GM12878 (cell line): ENCODE data around the gene MAST1. TPM values are rescaled to one million over a fixed set of nuclear protein-coding genes. Genes with fewer than 3 reads are reported as not detected.

Experiments used
- ASH2L ChIP-seq: fragments of 300-600, 200-600 bp; sonication (generic); IDR thresholded peaks from 2 replicates; pipeline ENCODE4 v1.6.1; 2017; ENCODE audit warnings: low read depth, mild to moderate bottlenecking, borderline replicate concordance
- ATF2 ChIP-seq: IDR thresholded peaks from 2 replicates; pipeline ENCODE4 v1.6.1; 2012; ENCODE audit warnings: low read length, inconsistent platforms
- JUND ChIP-seq: IDR thresholded peaks from 2 replicates; pipeline ENCODE4 v1.6.1; 2012; ENCODE audit warnings: low read depth, mild to moderate bottlenecking, low read length, improper control_type of control experiment, moderate library complexity
- MEF2A ChIP-seq: IDR thresholded peaks from 2 replicates; pipeline ENCODE4 v1.6.1; 2011; ENCODE audit warnings: low read depth, mild to moderate bottlenecking, low read length, moderate library complexity; ENCODE audit not compliant: insufficient read depth
- MXI1 ChIP-seq: fragments of 150-350 bp; IDR thresholded peaks from 2 replicates; pipeline ENCODE4 v1.6.1; 2011; ENCODE audit warnings: low read depth, mild to moderate bottlenecking, inconsistent platforms, low read length, improper control_type of control experiment
- MYC ChIP-seq: IDR thresholded peaks from 2 replicates; pipeline ENCODE4 v1.6.1; 2011; ENCODE audit warnings: mild to moderate bottlenecking, low read length, moderate library complexity, inconsistent platforms; ENCODE audit not compliant: insufficient read depth, insufficient replicate concordance, insufficient read length, severe bottlenecking
- NRF1 ChIP-seq: conservative IDR thresholded peaks from 2 replicates; pipeline ENCODE4 v1.6.1; 2011; ENCODE audit warnings: mild to moderate bottlenecking, low read depth, low read length, improper control_type of control experiment
- RB1 ChIP-seq: fragments of 450-650 bp; formaldehyde crosslinking; IDR thresholded peaks from 2 replicates; pipeline ENCODE4 v1.6.1; 2017; ENCODE audit warnings: mild to moderate bottlenecking, borderline replicate concordance
- RFX5 ChIP-seq: IDR thresholded peaks from 2 replicates; pipeline ENCODE4 v1.6.1; 2011; ENCODE audit warnings: low read depth, low read length, improper control_type of control experiment
- SIN3A ChIP-seq: IDR thresholded peaks from 2 replicates; pipeline ENCODE4 v1.6.1; 2012; ENCODE audit warnings: low read depth, low read length, improper control_type of control experiment
- SPI1 ChIP-seq: IDR thresholded peaks from 2 replicates; pipeline ENCODE4 v1.6.1; 2011; ENCODE audit warnings: low read depth, mild to moderate bottlenecking, low read length, moderate library complexity, borderline replicate concordance; ENCODE audit not compliant: insufficient read depth
- SREBF1 ChIP-seq: IDR thresholded peaks from 2 replicates; pipeline ENCODE4 v1.6.1; 2012; ENCODE audit warnings: mild to moderate bottlenecking, low read length
- SREBF2 ChIP-seq: IDR thresholded peaks from 2 replicates; pipeline ENCODE4 v1.6.1; 2012; ENCODE audit warnings: mild to moderate bottlenecking, low read length
- STAT1 ChIP-seq: fragments of 450-650 bp; conservative IDR thresholded peaks from 2 replicates; pipeline ENCODE4 v1.6.1; 2014; ENCODE audit warnings: antibody characterized with exemption, mild to moderate bottlenecking
- TARDBP ChIP-seq: IDR thresholded peaks from 2 replicates; pipeline ENCODE4 v1.6.1; 2016; ENCODE audit warnings: borderline replicate concordance
- polyA plus RNA-seq, 11 experiments: library from polyadenylated mRNA; depleted of rRNA in 4 of 11; unstranded in 6 of 11; stranded (reverse) in 5 of 11; fragments of >200 nt; fragmentation: Nextera tagmentation in 4 of 11; fragmentation: Illumina TruSeq in 1 of 11; extraction: Ambion mirVana in 4 of 11; extraction: Trizol in 1 of 11; gene quantifications; 1 replicate in 1 of 11; 2 replicates in 10 of 11; pipeline versions ENCODE4 v1.2.1 to v1.2.3, GENCODE V29; 2011 to 2016; ENCODE audit warnings: inconsistent platforms in 2 of 11, missing spikeins in 2 of 11, low read depth in 1 of 11
- total RNA-seq, 4 experiments: library from RNA; depleted of rRNA in 3 of 4; stranded (reverse); fragments of >200 nt in 3 of 4; fragmentation: Illumina TruSeq in 1 of 4; extraction: Trizol in 1 of 4; gene quantifications; 2 replicates each; pipeline versions ENCODE4 v1.2.1 to v1.2.3, GENCODE V29; 2013 to 2021
- TF ChIP-seq, protein P1 (sequence below): fragments of 450-650 bp; formaldehyde crosslinking; IDR thresholded peaks from 2 replicates; pipeline ENCODE4 v1.4.0; 2022; ENCODE audit warnings: mild to moderate bottlenecking, moderate library complexity
- TF ChIP-seq, protein P2 (sequence below): fragments of 450-650 bp; formaldehyde crosslinking; IDR thresholded peaks from 2 replicates; pipeline ENCODE4 v1.4.0; 2020; ENCODE audit warnings: mild to moderate bottlenecking, moderate library complexity
- TF ChIP-seq, protein P3 (sequence below): IDR thresholded peaks from 2 replicates; pipeline ENCODE4 v1.6.1; 2012; ENCODE audit warnings: low read depth, low read length, improper control_type of control experiment
- TF ChIP-seq, protein P4 (sequence below): fragments of 450-650 bp; IDR thresholded peaks from 2 replicates; pipeline ENCODE4 v1.6.1; 2017; ENCODE audit warnings: mild to moderate bottlenecking, low read depth, inconsistent platforms; ENCODE audit not compliant: poor library complexity, severe bottlenecking

MAST1 gene
- total and polyA plus RNA-seq, 10 of the 15 experiments (the other 5 are each of a cell fraction or from before 2014, with no cell fraction given): 0.08 to 0.79 (median 0.44) TPM; not detected in 1

GRCh38 chr19:12788682-12789097, 49.6 kb upstream of the MAST1 start (continued):
- TF ChIP-seq, protein P1, sequence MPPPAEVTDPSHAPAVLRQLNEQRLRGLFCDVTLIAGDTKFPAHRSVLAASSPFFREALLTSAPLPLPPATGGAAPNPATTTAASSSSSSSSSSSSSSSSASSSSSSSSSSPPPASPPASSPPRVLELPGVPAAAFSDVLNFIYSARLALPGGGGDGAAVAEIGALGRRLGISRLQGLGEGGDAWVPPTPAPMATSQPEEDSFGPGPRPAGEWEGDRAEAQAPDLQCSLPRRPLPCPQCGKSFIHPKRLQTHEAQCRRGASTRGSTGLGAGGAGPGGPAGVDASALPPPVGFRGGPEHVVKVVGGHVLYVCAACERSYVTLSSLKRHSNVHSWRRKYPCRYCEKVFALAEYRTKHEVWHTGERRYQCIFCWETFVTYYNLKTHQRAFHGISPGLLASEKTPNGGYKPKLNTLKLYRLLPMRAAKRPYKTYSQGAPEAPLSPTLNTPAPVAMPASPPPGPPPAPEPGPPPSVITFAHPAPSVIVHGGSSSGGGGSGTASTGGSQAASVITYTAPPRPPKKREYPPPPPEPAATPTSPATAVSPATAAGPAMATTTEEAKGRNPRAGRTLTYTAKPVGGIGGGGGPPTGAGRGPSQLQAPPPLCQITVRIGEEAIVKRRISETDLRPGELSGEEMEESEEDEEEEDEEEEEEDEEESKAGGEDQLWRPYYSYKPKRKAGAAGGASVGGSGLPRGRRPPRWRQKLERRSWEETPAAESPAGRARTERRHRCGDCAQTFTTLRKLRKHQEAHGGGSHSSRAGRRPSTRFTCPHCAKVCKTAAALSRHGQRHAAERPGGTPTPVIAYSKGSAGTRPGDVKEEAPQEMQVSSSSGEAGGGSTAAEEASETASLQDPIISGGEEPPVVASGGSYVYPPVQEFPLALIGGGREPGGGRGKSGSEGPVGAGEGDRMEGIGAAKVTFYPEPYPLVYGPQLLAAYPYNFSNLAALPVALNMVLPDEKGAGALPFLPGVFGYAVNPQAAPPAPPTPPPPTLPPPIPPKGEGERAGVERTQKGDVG (CRISPR knock-in tag): no peak
- TF ChIP-seq RB1 (0 out of 2 replicates have a peak, but pooled peaks have one; percentile 36), NRF1 (no peak), SREBF1 (no peak), RFX5 (no peak), JUND (no peak), ATF2 (no peak), TARDBP (no peak; the same call in 1 of the 2 replicates), MXI1 (peak; percentile 38; the same call in 1 of the 2 replicates), MEF2A (peak; percentile 77), SIN3A (0 out of 2 replicates have a peak, but pooled peaks have one; percentile 40), SPI1 (no peak), MYC (no peak), ASH2L (no peak), SREBF2 (no peak), STAT1 (no peak)
- TF ChIP-seq, protein P2, sequence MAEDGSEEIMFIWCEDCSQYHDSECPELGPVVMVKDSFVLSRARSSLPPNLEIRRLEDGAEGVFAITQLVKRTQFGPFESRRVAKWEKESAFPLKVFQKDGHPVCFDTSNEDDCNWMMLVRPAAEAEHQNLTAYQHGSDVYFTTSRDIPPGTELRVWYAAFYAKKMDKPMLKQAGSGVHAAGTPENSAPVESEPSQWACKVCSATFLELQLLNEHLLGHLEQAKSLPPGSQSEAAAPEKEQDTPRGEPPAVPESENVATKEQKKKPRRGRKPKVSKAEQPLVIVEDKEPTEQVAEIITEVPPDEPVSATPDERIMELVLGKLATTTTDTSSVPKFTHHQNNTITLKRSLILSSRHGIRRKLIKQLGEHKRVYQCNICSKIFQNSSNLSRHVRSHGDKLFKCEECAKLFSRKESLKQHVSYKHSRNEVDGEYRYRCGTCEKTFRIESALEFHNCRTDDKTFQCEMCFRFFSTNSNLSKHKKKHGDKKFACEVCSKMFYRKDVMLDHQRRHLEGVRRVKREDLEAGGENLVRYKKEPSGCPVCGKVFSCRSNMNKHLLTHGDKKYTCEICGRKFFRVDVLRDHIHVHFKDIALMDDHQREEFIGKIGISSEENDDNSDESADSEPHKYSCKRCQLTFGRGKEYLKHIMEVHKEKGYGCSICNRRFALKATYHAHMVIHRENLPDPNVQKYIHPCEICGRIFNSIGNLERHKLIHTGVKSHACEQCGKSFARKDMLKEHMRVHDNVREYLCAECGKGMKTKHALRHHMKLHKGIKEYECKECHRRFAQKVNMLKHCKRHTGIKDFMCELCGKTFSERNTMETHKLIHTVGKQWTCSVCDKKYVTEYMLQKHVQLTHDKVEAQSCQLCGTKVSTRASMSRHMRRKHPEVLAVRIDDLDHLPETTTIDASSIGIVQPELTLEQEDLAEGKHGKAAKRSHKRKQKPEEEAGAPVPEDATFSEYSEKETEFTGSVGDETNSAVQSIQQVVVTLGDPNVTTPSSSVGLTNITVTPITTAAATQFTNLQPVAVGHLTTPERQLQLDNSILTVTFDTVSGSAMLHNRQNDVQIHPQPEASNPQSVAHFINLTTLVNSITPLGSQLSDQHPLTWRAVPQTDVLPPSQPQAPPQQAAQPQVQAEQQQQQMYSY (CRISPR knock-in tag): no peak
- TF ChIP-seq, protein P3, sequence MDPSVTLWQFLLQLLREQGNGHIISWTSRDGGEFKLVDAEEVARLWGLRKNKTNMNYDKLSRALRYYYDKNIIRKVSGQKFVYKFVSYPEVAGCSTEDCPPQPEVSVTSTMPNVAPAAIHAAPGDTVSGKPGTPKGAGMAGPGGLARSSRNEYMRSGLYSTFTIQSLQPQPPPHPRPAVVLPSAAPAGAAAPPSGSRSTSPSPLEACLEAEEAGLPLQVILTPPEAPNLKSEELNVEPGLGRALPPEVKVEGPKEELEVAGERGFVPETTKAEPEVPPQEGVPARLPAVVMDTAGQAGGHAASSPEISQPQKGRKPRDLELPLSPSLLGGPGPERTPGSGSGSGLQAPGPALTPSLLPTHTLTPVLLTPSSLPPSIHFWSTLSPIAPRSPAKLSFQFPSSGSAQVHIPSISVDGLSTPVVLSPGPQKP: no peak
- TF ChIP-seq, protein P4, sequence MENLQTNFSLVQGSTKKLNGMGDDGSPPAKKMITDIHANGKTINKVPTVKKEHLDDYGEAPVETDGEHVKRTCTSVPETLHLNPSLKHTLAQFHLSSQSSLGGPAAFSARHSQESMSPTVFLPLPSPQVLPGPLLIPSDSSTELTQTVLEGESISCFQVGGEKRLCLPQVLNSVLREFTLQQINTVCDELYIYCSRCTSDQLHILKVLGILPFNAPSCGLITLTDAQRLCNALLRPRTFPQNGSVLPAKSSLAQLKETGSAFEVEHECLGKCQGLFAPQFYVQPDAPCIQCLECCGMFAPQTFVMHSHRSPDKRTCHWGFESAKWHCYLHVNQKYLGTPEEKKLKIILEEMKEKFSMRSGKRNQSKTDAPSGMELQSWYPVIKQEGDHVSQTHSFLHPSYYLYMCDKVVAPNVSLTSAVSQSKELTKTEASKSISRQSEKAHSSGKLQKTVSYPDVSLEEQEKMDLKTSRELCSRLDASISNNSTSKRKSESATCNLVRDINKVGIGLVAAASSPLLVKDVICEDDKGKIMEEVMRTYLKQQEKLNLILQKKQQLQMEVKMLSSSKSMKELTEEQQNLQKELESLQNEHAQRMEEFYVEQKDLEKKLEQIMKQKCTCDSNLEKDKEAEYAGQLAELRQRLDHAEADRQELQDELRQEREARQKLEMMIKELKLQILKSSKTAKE: peak; percentile 89
